Stimulated activated CD4-positive, alpha-beta T cell treated with anti-CD3 and anti-CD28 coated beads, Interleukin-12 subunit alpha, Interleukin-12 subunit beta, amount 100 ng/mL, for 24 hours (primary cell): ENCODE data around the gene SHANK3.

Experiments
- DNase-seq, 2 experiments: peaks; one replicate each; pipeline ENCODE4 v3.0.0-alpha.2; 2020; ENCODE audit warnings: low read depth in 2 of 2

SHANK3 gene

GRCh38 chr22:50699001-50699755 is 26.6 kb downstream of the SHANK3 start:
- no peak for DNase-seq

GRCh38 chr22:50699756-50700386 is 27.2 kb downstream of the SHANK3 start:
- no peak for DNase-seq

GRCh38 chr22:50700387-50701075 is 27.9 kb downstream of the SHANK3 start:
- DNase-seq: no peak

GRCh38 chr22:50701076-50701419 is 28.4 kb downstream of the SHANK3 start:
- no peak for DNase-seq

- DNase-seq: no peak
Observed at GRCh38 chr22:50701428-50702154, 29.0 kb downstream of the SHANK3 start.

- no peak for DNase-seq
Observed at GRCh38 chr22:50702261-50702671, 29.6 kb downstream of the SHANK3 start.

- DNase-seq: no peak
Observed at GRCh38 chr22:50702821-50703725, 30.4 kb downstream of the SHANK3 start.

GRCh38 chr22:50703726-50704509 is 31.3 kb downstream of the SHANK3 start:
- no peak for DNase-seq

GRCh38 chr22:50704510-50705218 is 32.0 kb downstream of the SHANK3 start:
- no peak for DNase-seq

- no peak for DNase-seq
Observed at GRCh38 chr22:50705219-50705691, 32.6 kb downstream of the SHANK3 start.

GRCh38 chr22:50705851-50706351 is 33.3 kb downstream of the SHANK3 start:
- no peak for DNase-seq

- no peak for DNase-seq
Observed at GRCh38 chr22:50706481-50707125, 34.0 kb downstream of the SHANK3 start.

- no peak for DNase-seq
Observed at GRCh38 chr22:50708474-50708873, 35.9 kb downstream of the SHANK3 start.

- no peak for DNase-seq
Observed at GRCh38 chr22:50708996-50709395, 36.4 kb downstream of the SHANK3 start.

GRCh38 chr22:50710221-50710620 is 37.6 kb downstream of the SHANK3 start:
- DNase-seq: no peak

- no peak for DNase-seq
Observed at GRCh38 chr22:50710886-50711285, 38.3 kb downstream of the SHANK3 start.

GRCh38 chr22:50711446-50712340 is 39.1 kb downstream of the SHANK3 start:
- no peak for DNase-seq
